ENCODE results near the gene ITPKB.

DNA sequence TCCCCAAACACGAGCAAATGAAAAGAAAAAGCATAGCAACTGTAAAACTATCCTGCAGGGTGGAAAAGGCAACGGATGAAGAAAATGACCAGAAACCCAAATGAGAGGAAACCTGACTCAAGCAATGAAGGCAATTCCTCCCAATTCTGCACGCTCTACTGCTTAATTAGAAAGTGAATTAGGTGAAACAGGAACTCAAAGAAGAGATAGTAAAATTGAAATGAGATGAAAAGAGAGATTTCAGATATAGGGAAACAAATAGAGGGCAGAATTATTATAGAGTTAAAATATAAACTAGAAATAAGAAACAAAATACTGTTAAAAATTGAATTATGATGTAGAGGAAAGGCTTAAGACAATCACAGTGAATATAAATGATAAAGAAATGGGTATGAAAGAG is 27.5 kb upstream of the ITPKB start:
- no peak for TF ChIP-seq POLR2A (IDR thresholded peaks at IDR 0.05)
- TF ChIP-seq, protein P1, sequence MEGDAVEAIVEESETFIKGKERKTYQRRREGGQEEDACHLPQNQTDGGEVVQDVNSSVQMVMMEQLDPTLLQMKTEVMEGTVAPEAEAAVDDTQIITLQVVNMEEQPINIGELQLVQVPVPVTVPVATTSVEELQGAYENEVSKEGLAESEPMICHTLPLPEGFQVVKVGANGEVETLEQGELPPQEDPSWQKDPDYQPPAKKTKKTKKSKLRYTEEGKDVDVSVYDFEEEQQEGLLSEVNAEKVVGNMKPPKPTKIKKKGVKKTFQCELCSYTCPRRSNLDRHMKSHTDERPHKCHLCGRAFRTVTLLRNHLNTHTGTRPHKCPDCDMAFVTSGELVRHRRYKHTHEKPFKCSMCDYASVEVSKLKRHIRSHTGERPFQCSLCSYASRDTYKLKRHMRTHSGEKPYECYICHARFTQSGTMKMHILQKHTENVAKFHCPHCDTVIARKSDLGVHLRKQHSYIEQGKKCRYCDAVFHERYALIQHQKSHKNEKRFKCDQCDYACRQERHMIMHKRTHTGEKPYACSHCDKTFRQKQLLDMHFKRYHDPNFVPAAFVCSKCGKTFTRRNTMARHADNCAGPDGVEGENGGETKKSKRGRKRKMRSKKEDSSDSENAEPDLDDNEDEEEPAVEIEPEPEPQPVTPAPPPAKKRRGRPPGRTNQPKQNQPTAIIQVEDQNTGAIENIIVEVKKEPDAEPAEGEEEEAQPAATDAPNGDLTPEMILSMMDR (IDR thresholded peaks at IDR 0.05) = no peak
